ENCODE results near the gene TMEM158.

TMEM158 gene

GRCh38 chr3:45198264-45199260 lies 27.5 kb downstream of the TMEM158 start:
- no peak for DNase-seq

- no peak for DNase-seq
Observed at GRCh38 chr3:45194791-45195190, 31.3 kb downstream of the TMEM158 start.

GRCh38 chr3:45191924-45192417 lies 34.1 kb downstream of the TMEM158 start:
- DNase-seq: no peak

- DNase-seq: no peak
Observed at GRCh38 chr3:45191424-45191823, 34.7 kb downstream of the TMEM158 start.

GRCh38 chr3:45188719-45189659 lies 37.1 kb downstream of the TMEM158 start:
- peak; percentile 47 for DNase-seq

- DNase-seq: no peak
Observed at GRCh38 chr3:45187694-45188141, 38.4 kb downstream of the TMEM158 start.

- no peak for DNase-seq
Observed at GRCh38 chr3:45186871-45187270, 39.2 kb downstream of the TMEM158 start.

- no peak for DNase-seq
Observed at GRCh38 chr3:45185461-45185860, 40.6 kb downstream of the TMEM158 start.

GRCh38 chr3:45185052-45185451 lies 41.0 kb downstream of the TMEM158 start:
- DNase-seq: no peak

GRCh38 chr3:45183872-45184262 lies 42.2 kb downstream of the TMEM158 start:
- no peak for DNase-seq

GRCh38 chr3:45182915-45183871 lies 42.9 kb downstream of the TMEM158 start:
- peak; percentile 12 for DNase-seq

GRCh38 chr3:45181496-45181895 lies 44.6 kb downstream of the TMEM158 start:
- no peak for DNase-seq

- no peak for DNase-seq
Observed at GRCh38 chr3:45180899-45181298, 45.2 kb downstream of the TMEM158 start.

GRCh38 chr3:45180051-45180450 lies 46.0 kb downstream of the TMEM158 start:
- no peak for DNase-seq

GRCh38 chr3:45179163-45179562 lies 46.9 kb downstream of the TMEM158 start:
- DNase-seq: no peak

GRCh38 chr3:45178183-45179023 lies 47.7 kb downstream of the TMEM158 start:
- DNase-seq: no peak

- no peak for DNase-seq
Observed at GRCh38 chr3:45176912-45177311, 49.2 kb downstream of the TMEM158 start.

Data from DMS 273 treated with DMSO at 0.1 percent for 48 hours (cell line).